Gastroesophageal sphincter (tissue), 4 donors: ENCODE data around the gene PVALB. TPM values are rescaled to one million over a fixed set of nuclear protein-coding genes. Genes with fewer than 3 reads are reported as not detected.

Source experiments
- ATAC-seq: fragments of 150-250 bp; one replicate; pipeline ENCODE4 v1.9.1; 2016; ENCODE audit warnings: mild to moderate bottlenecking, moderate library complexity
- H3K27ac ChIP-seq, 4 donors: fragments of 200-600 bp; sonication (generic) in 3 of 4; 1 replicate in 3 of 4; 2 replicates in 1 of 4; pipeline ENCODE4 v1.5.1; 2016 to 2019
- H3K27me3 ChIP-seq: fragments of 200-600 bp; sonication (generic); one replicate; pipeline ENCODE4 v1.5.1; 2019
- H3K36me3 ChIP-seq, 2 donors: fragments of 200-600 bp; sonication (generic); one replicate each; pipeline ENCODE4 v1.5.1; 2019; ENCODE audit warnings: control low read depth in 1 of 2
- H3K4me1 ChIP-seq, 3 donors: fragments of 200-600 bp; sonication (generic); 1 replicate in 2 of 3; 2 replicates in 1 of 3; pipeline ENCODE4 v1.5.1; 2016 to 2019; ENCODE audit warnings: control low read depth in 2 of 3
- H3K4me3 ChIP-seq, 2 donors: fragments of 200-600 bp; sonication (generic); one replicate each; pipeline ENCODE4 v1.5.1; 2019; ENCODE audit warnings: mild to moderate bottlenecking in 1 of 2, moderate library complexity in 1 of 2
- H3K9me3 ChIP-seq, 3 donors: fragments of 200-600 bp; sonication (generic); one replicate each; pipeline ENCODE4 v1.5.1; 2017 to 2019; ENCODE audit warnings: control low read depth in 2 of 3
- CTCF ChIP-seq, 4 experiments: fragments of 200-600 bp in 2 of 4; fragments of 450-650 bp in 2 of 4; sonication (generic) in 1 of 4; IDR thresholded peaks; one replicate each; pipeline ENCODE4 v1.5.1; 2017 to 2019; ENCODE audit warnings: antibody characterized with exemption in 4 of 4, mild to moderate bottlenecking in 2 of 4, moderate library complexity in 2 of 4
- EP300 ChIP-seq: sonication (generic); formaldehyde crosslinking; IDR thresholded peaks from one replicate; pipeline ENCODE4 v1.6.1; 2017; ENCODE audit warnings: antibody characterized with exemption, mild to moderate bottlenecking
- POLR2A ChIP-seq, 2 donors: fragments of 450-650 bp; IDR thresholded peaks; one replicate each; pipeline ENCODE4 v1.6.1; 2017; ENCODE audit warnings: antibody characterized with exemption in 2 of 2, mild to moderate bottlenecking in 2 of 2, moderate library complexity in 1 of 2
- POLR2AphosphoS5 ChIP-seq: sonication (generic); formaldehyde crosslinking; IDR thresholded peaks from one replicate; pipeline ENCODE4 v1.6.1; 2017; ENCODE audit warnings: antibody characterized with exemption
- WGBS, 2 donors: methylation state at CpG; one replicate each; pipeline ENCODE4 v1.1.5; 2018; ENCODE audit warnings: low coverage in 1 of 2; 5-methylcytosine and 5-hydroxymethylcytosine counted together
- total RNA-seq, 4 donors: library from RNA; depleted of rRNA; stranded (reverse); fragments of >200 nt; gene quantifications; one replicate each; pipeline ENCODE4 v1.1.0, GENCODE V29; 2016

Gene PVALB
- total RNA-seq, 4 donors from 2014 or later: not detected

- H3K9me3 ChIP-seq: no peaks in the 10 kb centered on the region
- H3K27ac ChIP-seq: no peak overlapping the region
- TF ChIP-seq POLR2AphosphoS5 (no peak), CTCF (IDR thresholded peaks at IDR 0.05) (no peak), POLR2A (IDR thresholded peaks at IDR 0.05) (no peak), EP300 (no peak)
- no peak overlapping the region for H3K4me3 ChIP-seq
- 84 to 90% methylated on average over 6 of the region's 6 CpGs for WGBS, 2 donors
- no peaks in the 10 kb centered on the region for H3K4me1 ChIP-seq
- peaks cover 70% of the 10 kb centered on the region for H3K27me3 ChIP-seq
- ATAC-seq: no peak
- no peaks in the 10 kb centered on the region for H3K36me3 ChIP-seq
Observed at GRCh38 chr22:36809351-36809750, 7.5 kb downstream of the PVALB start.

- no peak for TF ChIP-seq CTCF (IDR thresholded peaks at IDR 0.05)
- TF ChIP-seq POLR2AphosphoS5: no peak
- no peak for TF ChIP-seq EP300
- TF ChIP-seq POLR2A (IDR thresholded peaks at IDR 0.05): no peak
- H3K36me3 ChIP-seq: no peaks in the 10 kb centered on the region
- H3K27me3 ChIP-seq: peaks cover 70% of the 10 kb centered on the region
- H3K27ac ChIP-seq: no peak overlapping the region
- no peaks in the 10 kb centered on the region for H3K9me3 ChIP-seq
- H3K4me3 ChIP-seq: no peak overlapping the region
- WGBS, 2 donors: 60 to 80% methylated on average over 1 of the region's 1 CpG
- no peak for ATAC-seq
- no peaks in the 10 kb centered on the region for H3K4me1 ChIP-seq
Observed at GRCh38 chr22:36808721-36809344, 8.0 kb downstream of the PVALB start.

- Histone ChIP-seq H3K27me3 (peaks cover 71% of the 10 kb centered on the region), H3K9me3 (no peaks in the 10 kb centered on the region), H3K4me1 (no peaks in the 10 kb centered on the region), H3K36me3 (no peaks in the 10 kb centered on the region), H3K4me3 (no peak overlapping the region), H3K27ac (no peak overlapping the region)
- ATAC-seq: no peak
- no peak for TF ChIP-seq POLR2AphosphoS5
- TF ChIP-seq CTCF (IDR thresholded peaks at IDR 0.05): no peak
- TF ChIP-seq EP300: no peak
- TF ChIP-seq POLR2A (IDR thresholded peaks at IDR 0.05): no peak
- WGBS, 2 donors: 64 to 71% methylated on average over 3 of the region's 7 CpGs
Observed at GRCh38 chr22:36807627-36808026, 9.2 kb downstream of the PVALB start.

- no peak for ATAC-seq
- Histone ChIP-seq H3K4me1 (no peaks in the 10 kb centered on the region), H3K27ac (no peak overlapping the region), H3K36me3 (no peaks in the 10 kb centered on the region), H3K9me3 (no peaks in the 10 kb centered on the region), H3K4me3 (no peak overlapping the region), H3K27me3 (peaks cover 69% of the 10 kb centered on the region)
- 24% methylated on average over 5 of the region's 6 CpGs; no CpG with 5 or more reads in 1 of the 2 donors for WGBS, 2 donors
- no peak for TF ChIP-seq CTCF (IDR thresholded peaks at IDR 0.05)
- TF ChIP-seq EP300: no peak
- no peak for TF ChIP-seq POLR2AphosphoS5
- TF ChIP-seq POLR2A (IDR thresholded peaks at IDR 0.05): no peak
Observed at GRCh38 chr22:36806835-36807234, 10.0 kb downstream of the PVALB start.

GRCh38 chr22:36803358-36803757 lies 13.5 kb downstream of the PVALB start:
- Histone ChIP-seq H3K27me3 (peaks cover 76% of the 10 kb centered on the region), H3K4me3 (no peak overlapping the region), H3K27ac (no peak overlapping the region), H3K36me3 (no peaks in the 10 kb centered on the region), H3K4me1 (no peaks in the 10 kb centered on the region), H3K9me3 (no peaks in the 10 kb centered on the region)
- TF ChIP-seq CTCF (IDR thresholded peaks at IDR 0.05) (no peak), POLR2A (IDR thresholded peaks at IDR 0.05) (no peak)
- WGBS, 2 donors: 40% methylated on average over 1 of the region's 1 CpG
- no peak for ATAC-seq
